ENCODE measurements around the gene HIP1R.

DNA sequence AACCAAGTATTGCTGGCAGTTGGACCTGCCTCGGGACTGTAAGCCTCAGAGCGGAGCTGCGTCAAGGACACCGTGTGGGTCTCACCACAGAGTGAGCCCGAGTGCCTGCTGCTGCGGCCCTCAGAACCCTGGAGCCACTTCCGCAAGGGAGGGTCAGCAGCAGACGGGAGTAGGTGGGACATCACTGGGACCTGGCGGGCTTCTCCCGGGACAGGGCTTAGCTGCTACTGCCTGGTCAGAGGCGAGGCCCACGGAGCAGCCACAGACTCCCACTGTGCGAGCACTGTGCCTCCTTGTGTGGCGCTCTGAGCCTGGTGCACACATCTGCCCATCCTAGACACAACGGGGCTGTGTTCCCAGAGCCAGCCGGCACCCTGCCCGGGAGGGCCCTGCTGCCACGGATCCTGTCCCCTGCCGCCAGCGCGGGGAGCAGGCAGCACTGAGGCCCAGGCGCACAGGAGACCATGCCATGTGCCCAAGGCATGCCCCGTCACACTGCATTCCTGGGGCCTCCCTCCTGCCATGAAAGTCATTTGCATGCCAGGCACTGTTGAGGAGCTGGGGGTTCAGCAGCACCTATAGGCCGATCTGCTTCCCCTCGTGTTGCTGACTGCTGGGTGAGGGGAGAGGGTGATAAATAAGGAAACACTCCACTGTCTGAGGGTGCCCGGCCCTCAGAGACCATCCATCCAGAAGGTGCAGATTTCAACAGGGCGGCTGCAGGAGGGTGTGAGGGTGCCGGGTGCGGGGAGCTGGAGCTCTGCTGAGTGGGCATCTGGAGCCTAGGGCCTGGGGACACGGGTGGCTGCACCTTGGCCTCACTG, 10.0 kb downstream of the HIP1R start:
- TF ChIP-seq, protein P1, sequence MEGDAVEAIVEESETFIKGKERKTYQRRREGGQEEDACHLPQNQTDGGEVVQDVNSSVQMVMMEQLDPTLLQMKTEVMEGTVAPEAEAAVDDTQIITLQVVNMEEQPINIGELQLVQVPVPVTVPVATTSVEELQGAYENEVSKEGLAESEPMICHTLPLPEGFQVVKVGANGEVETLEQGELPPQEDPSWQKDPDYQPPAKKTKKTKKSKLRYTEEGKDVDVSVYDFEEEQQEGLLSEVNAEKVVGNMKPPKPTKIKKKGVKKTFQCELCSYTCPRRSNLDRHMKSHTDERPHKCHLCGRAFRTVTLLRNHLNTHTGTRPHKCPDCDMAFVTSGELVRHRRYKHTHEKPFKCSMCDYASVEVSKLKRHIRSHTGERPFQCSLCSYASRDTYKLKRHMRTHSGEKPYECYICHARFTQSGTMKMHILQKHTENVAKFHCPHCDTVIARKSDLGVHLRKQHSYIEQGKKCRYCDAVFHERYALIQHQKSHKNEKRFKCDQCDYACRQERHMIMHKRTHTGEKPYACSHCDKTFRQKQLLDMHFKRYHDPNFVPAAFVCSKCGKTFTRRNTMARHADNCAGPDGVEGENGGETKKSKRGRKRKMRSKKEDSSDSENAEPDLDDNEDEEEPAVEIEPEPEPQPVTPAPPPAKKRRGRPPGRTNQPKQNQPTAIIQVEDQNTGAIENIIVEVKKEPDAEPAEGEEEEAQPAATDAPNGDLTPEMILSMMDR (IDR thresholded peaks at IDR 0.05; ENCODE audit: control extremely low read depth in 1 of 3, insufficient read depth in 1 of 3, low read depth in 1 of 3, low read length in 3 of 3), result no peak
- TF ChIP-seq POLR2A (IDR thresholded peaks at IDR 0.05; ENCODE audit: control extremely low read depth in 1 of 2, low read depth in 2 of 2, low read length in 2 of 2), result no peak
